Measurements from ENCODE around the gene ART5.

The ART5 gene

DNA sequence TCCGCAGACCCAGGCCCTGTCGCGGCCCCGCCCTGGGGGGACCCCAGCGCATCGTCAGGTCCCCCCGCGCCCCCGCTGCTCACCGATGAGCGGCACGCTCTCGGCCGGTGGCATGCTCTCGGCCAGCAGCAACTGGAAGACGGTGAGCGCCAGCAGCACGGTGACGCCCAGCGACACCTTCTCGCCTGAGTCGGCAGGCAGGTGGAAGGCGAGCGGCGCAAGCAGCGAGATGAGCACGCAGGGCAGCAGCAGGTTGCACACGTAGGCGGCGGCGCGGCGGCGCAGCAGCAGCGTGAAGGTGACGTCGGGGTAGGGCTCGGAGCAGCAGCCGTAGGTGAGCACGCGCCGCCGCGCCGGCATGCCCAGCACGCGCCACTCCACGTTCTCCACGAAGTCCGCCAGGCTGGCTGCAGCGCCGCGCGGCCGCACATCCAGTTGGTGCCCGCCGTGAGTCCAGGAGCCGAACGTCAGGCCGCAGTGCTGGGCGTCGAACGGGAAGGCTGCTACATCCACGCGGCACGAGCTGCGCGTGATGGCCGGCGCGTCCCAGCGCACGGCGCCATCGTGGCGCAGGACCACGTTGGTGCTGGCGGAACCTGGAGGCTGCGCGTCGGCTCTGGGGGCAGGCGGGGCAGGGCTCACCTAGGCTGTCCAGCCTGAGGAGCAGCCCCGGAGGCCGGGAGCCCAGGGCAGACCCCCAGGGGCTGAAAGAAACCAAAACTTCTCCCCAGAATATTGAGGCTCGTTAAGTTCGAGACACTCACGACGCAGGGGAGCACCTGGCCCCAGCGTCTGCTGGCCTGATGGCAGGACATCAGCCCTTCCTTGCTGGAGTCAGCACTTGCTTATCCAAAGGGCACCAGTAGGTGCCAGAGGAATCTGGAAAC is 25.6 kb upstream of the ART5 start:
- DNase-seq (ENCODE audit: low read depth), result no peak
- no peak overlapping the region for H3K4me3 ChIP-seq (replicated peaks; ENCODE audit: low read depth, low read length)
- TF ChIP-seq, protein P1, sequence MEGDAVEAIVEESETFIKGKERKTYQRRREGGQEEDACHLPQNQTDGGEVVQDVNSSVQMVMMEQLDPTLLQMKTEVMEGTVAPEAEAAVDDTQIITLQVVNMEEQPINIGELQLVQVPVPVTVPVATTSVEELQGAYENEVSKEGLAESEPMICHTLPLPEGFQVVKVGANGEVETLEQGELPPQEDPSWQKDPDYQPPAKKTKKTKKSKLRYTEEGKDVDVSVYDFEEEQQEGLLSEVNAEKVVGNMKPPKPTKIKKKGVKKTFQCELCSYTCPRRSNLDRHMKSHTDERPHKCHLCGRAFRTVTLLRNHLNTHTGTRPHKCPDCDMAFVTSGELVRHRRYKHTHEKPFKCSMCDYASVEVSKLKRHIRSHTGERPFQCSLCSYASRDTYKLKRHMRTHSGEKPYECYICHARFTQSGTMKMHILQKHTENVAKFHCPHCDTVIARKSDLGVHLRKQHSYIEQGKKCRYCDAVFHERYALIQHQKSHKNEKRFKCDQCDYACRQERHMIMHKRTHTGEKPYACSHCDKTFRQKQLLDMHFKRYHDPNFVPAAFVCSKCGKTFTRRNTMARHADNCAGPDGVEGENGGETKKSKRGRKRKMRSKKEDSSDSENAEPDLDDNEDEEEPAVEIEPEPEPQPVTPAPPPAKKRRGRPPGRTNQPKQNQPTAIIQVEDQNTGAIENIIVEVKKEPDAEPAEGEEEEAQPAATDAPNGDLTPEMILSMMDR (IDR thresholded peaks at IDR 0.05; ENCODE audit: low read length, missing control alignments), result no peak

- no peak overlapping the region for H3K4me3 ChIP-seq (replicated peaks; ENCODE audit: low read depth, low read length)
- DNase-seq (ENCODE audit: low read depth), result no peak
- TF ChIP-seq, protein P1 (IDR thresholded peaks at IDR 0.05; ENCODE audit: low read length, missing control alignments), result no peak
These were observed 24.3 kb upstream of the ART5 start for GRCh38 chr11:3666023-3666530.

GRCh38 chr11:3665336-3666022 is 23.7 kb upstream of the ART5 start:
- no peak overlapping the region for H3K4me3 ChIP-seq (replicated peaks; ENCODE audit: low read depth, low read length)
- TF ChIP-seq, protein P1 (IDR thresholded peaks at IDR 0.05; ENCODE audit: low read length, missing control alignments), result no peak
- DNase-seq (ENCODE audit: low read depth), result no peak

DNA sequence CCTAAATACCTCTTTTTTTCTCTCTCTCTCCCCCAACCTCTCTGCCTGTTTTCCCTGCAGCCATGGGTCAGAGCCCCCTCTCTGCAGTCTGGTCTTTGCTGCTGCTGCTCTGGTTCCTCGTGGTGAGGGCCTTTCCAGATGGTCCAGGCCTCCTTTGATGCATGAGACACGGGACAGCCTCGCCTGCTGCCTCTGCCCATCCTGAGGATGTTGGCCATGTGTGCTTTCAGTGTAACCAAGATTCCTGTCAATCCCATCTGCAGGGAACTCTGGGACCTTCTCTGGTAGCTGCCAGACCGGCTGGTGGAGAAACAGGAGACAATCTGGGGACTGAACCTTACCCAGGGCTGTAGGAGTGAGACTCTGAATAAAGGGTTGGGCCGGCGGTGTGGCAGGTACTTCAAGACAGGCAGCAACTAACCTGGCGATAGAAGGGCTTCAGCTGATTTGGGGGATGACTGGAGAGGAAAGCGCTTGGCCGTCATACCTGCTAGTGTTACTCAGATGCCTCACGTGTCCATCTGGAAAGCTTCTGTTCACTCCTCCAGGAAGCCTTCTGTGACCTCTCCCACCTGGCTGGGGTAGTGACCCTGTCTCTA is 22.3 kb upstream of the ART5 start:
- TF ChIP-seq, protein P1 (IDR thresholded peaks at IDR 0.05; ENCODE audit: low read length, missing control alignments), result no peak
- H3K4me3 ChIP-seq (replicated peaks; ENCODE audit: low read depth, low read length), result no peak overlapping the region
- no peak for DNase-seq (ENCODE audit: low read depth)

DNA sequence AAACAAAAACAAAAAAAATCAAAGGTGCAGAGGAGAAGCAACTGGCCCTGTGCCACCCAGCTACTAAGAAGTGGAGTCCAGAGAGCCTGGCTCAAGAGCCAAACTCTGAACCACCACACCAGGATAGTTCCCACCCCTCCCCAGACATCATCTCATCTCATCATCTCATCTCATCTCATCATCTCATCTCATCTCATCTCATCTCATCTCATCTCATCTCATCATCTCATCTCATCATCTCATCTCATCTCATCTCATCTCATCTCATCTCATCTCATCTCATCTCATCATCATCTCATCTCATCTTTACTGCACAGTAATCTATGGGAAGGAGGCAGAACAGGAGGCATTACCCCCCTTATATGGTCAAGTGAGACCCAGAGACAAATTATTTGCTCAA is 21.1 kb upstream of the ART5 start:
- TF ChIP-seq, protein P1 (IDR thresholded peaks at IDR 0.05; ENCODE audit: low read length, missing control alignments), result no peak
- no peak for DNase-seq (ENCODE audit: low read depth)
- H3K4me3 ChIP-seq (replicated peaks; ENCODE audit: low read depth, low read length), result no peak overlapping the region

DNA sequence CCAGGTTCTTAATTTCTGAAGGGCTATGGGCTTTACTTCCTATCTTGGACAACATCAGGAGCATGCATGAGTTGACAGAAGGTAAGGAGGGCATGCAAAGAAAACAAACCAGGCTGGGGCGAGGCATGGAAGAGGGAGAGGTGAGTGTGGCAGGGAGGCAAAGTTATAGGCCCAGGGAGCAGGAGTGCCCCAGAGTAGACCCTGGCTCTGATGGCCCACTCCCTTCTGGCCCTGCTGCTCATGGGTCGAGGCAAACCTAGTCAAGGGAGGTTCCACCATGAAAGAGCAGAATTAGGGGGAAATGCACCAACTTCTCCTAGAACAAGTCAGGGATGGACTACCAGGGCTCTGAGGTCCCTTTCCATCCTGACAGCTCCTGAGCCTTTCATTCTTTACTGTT is 19.2 kb upstream of the ART5 start:
- H3K4me3 ChIP-seq (replicated peaks; ENCODE audit: low read depth, low read length), result no peak overlapping the region
- DNase-seq (ENCODE audit: low read depth), result no peak
- TF ChIP-seq, protein P1 (IDR thresholded peaks at IDR 0.05; ENCODE audit: low read length, missing control alignments), result no peak

All from fibroblast of pulmonary artery (primary cell).